GM13976 (cell line): ENCODE measurements around the gene KCNMB4.
"Not testable (repeated sequence)": the region's sequence is repeated elsewhere in the genome, so short reads cannot be mapped to it uniquely, and the experiment has no call there.

Experiments
- DNase-seq: peaks from one replicate; pipeline ENCODE4 v3.0.0; 2012; ENCODE audit warnings: low spot score
- in situ Hi-C: fragments of 300-500 bp; cut with MboI; formaldehyde crosslinking; loops from one replicate; pipeline ENCODE4 v1.12.0; 2022; ENCODE audit warnings: low sequenced_read_pairs, mixed read lengths, inconsistent platforms; ENCODE audit not compliant: unreplicated experiment
- TF ChIP-seq, protein P1 (sequence below): IDR thresholded peaks from 2 replicates; pipeline ENCODE4 v1.5.1; 2012; ENCODE audit warnings: borderline replicate concordance, mild to moderate bottlenecking; ENCODE audit not compliant: insufficient read depth; ENCODE audit errors: extremely low read depth, missing control alignments, control extremely low read depth

Gene KCNMB4

DNA sequence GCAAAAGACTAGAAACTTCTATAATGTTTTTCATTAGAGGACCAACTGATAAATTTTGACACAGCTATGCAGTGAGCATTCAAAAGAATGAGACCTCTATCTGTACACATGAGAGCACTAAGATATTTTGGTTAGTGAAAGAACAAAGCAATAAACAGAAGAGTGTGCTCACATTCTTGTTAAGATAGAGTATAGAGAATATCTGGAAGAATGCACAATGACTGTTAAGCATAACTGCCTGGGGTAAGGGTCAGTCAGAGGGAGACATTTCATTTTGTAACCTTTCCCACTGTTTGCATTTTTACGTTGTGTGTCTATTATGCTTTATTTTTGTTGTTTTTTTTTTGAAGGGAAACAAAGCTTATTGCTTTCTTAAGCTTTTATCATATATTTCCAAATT is 20.7 kb downstream of the KCNMB4 start:
- in situ Hi-C loops: no loop called here
- no peak for DNase-seq
- TF ChIP-seq, protein P1, sequence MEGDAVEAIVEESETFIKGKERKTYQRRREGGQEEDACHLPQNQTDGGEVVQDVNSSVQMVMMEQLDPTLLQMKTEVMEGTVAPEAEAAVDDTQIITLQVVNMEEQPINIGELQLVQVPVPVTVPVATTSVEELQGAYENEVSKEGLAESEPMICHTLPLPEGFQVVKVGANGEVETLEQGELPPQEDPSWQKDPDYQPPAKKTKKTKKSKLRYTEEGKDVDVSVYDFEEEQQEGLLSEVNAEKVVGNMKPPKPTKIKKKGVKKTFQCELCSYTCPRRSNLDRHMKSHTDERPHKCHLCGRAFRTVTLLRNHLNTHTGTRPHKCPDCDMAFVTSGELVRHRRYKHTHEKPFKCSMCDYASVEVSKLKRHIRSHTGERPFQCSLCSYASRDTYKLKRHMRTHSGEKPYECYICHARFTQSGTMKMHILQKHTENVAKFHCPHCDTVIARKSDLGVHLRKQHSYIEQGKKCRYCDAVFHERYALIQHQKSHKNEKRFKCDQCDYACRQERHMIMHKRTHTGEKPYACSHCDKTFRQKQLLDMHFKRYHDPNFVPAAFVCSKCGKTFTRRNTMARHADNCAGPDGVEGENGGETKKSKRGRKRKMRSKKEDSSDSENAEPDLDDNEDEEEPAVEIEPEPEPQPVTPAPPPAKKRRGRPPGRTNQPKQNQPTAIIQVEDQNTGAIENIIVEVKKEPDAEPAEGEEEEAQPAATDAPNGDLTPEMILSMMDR: no peak

DNA sequence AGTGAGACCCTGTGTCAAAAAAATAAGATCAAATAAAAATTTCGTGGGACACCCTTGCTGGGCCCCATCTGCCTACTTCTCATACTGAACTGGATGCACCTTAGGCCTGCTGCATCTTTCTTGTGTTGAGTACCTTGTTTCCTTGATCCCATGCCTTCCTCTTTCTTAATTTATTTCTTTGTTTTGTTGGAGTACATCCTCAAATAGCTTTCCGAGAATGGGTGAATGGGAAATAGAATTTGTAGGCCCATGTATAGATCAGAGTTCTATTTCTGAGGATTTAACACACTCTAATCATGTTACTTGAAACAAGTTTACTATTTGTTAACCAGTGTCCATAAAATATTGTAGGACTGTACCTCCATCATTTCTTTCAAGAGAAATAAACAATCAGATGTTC is 23.6 kb downstream of the KCNMB4 start:
- no peak for DNase-seq
- in situ Hi-C loops: no loop called here
- TF ChIP-seq, protein P1: no peak

DNA sequence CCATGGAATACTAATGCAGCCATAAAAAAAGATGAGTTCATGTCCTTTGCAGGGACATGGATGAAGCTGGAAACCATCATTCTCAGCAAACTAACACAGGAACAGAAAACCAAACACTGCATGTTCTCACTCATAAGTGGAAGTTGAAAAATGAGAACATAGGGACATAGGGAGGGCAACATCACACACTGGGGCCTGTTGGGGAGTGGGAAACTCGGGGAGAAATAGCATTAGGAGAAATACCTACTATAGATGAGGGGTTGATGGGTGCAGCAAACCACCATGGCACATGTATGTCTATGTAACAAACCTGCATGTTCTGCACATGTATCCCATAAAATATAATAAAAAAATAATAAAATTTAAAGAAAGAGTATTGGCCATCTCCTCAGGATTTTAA is 26.5 kb downstream of the KCNMB4 start:
- DNase-seq, in situ Hi-C loops: not testable (repeated sequence)

DNA sequence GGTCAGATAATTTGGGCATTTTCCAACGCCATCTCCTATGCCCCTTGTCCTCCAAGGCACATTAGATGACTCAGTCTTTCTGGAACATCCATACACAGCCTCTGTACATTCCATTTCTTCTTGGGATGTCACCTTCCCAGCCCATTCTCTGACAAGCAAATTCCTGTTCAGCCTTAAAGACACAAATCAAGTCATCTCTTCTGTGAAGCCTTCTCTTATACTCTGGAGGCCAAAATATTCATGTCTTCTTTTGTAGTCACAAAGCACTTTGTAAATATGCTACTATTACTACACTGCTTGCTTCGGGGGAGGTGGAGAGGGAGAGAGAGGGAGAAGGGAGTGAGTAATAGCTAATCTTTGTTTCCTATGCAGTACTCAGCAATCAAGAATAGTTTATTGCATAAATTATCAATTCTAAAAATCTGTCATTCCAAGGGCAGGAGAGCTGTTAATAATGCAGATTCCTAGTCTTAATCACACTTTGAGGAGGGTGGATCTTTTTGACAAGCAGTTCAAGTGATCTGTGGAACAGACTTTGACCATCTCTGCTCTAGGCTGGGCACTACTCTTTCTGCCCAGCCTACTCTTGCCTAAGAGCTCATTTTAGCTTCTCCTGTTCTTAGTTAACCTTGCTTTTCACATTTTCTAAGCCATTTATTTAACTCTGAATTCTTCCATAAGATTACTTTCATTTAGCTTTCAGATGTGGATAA is 27.9 kb downstream of the KCNMB4 start:
- TF ChIP-seq, protein P1: no peak
- DNase-seq: no peak
- in situ Hi-C loops: no loop called here

DNA sequence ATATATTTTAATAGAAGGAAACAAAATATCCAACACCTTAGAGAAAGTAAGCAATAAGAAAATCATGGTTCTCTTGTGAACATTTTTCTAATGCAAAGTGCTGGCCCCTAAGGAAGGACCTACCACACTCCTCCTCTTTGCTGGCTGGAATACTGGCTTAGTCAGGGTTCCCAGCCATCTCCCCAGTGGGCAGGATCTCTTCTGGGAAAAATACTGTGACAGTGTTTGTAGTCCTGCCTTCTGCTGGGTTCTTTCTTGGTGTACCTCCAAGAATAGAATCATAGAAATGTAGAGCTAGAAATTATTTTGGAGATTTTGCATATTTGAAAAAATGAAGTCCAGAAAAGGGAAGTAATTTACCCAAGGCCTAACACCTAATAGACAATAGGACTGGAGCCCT is 31.9 kb downstream of the KCNMB4 start:
- in situ Hi-C loops: no loop called here
- TF ChIP-seq, protein P1: no peak
- no peak for DNase-seq

DNA sequence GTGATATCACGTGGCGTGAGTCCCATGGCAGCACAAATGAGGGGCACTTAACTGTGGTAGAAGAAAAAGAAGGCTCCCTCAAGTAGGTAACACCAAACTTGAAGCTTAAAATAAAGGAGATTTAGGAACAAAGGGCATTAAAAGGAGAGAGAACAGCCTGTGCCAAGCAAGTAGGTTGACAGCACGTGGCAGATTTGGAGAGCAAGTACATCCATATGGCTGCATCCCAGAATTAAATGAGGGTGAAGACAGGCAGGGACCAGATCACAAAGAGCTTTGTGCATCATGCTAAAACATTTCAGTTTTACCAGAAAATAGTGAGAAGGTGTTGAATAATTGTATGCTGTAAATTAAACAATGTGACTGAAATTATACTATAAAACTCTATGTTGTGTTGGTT is 32.8 kb downstream of the KCNMB4 start:
- no peak for DNase-seq
- TF ChIP-seq, protein P1: no peak
- in situ Hi-C loops: no loop called here

DNA sequence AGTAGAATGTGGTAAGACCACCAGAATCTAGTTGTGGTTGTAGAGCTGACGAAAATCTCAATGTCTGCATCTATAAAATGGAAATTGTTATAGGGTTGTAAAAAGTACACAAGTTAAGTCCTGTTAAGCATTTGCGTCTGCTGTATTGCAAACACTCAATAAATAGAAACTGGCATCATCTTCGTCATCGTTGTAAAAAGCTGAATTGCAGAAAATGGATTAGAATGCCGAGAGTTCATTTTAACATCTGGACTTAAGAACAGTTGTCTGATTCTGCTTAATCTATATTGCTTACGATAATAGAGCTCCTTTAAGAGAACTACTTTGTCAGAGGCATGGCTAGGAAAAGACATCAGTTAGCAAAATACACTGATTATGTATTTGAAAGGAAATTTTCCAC is 33.2 kb downstream of the KCNMB4 start:
- TF ChIP-seq, protein P1: no peak
- DNase-seq: no peak
- in situ Hi-C loops: no loop called here
